K562 (cell line): ENCODE data around the gene PTPN11. TPM values are rescaled to one million over a fixed set of nuclear protein-coding genes. Genes with fewer than 3 reads are reported as not detected.

Experiments used
- CGGBP1 ChIP-seq: fragments of 250-450 bp; sonication (Bioruptor Pico); IDR thresholded peaks from 2 replicates; pipeline ENCODE4 v1.9.0; 2021; ENCODE audit warnings: mild to moderate bottlenecking
- DPF2 ChIP-seq: fragments of 450-650 bp; IDR thresholded peaks from 2 replicates; pipeline ENCODE4 v1.6.1; 2016
- GABPA ChIP-seq: fragments of 200-800 bp; sonication (Bioruptor generic); conservative IDR thresholded peaks from 2 replicates; pipeline ENCODE4 v1.6.1; 2016; ENCODE audit warnings: low read depth, missing genetic modification characterization, missing compliant biosample characterization
- NR4A1 ChIP-seq, 2 experiments: fragments of 250-450 bp in 1 of 2; fragments of 450-650 bp in 1 of 2; sonication (Bioruptor Pico) in 1 of 2; IDR thresholded peaks; 2 replicates each; pipeline versions ENCODE4 v1.4.0 to v1.6.1; 2016 to 2020; ENCODE audit warnings: mild to moderate bottlenecking in 2 of 2, missing compliant biosample characterization in 1 of 2, missing genetic modification characterization in 1 of 2, moderate library complexity in 1 of 2
- PTTG1 ChIP-seq: fragments of 450-650 bp; IDR thresholded peaks from 2 replicates; pipeline ENCODE4 v1.6.1; 2016; ENCODE audit warnings: low read depth, mild to moderate bottlenecking, missing genetic modification characterization, missing compliant biosample characterization
- ZKSCAN1 ChIP-seq: fragments of 150-350 bp; IDR thresholded peaks from 2 replicates; pipeline ENCODE4 v1.6.1; 2016; ENCODE audit warnings: low read depth, low read length
- ZNF445 ChIP-seq: fragments of 250-450 bp; sonication (Bioruptor Pico); IDR thresholded peaks from 2 replicates; pipeline ENCODE4 v1.4.0; 2020; ENCODE audit warnings: low read depth, mild to moderate bottlenecking, moderate library complexity
- polyA plus RNA-seq, 8 experiments: library from polyadenylated mRNA; depleted of rRNA in 4 of 8; stranded (reverse) in 5 of 8; unstranded in 3 of 8; fragments of >200 nt; fragmentation: Nextera tagmentation in 2 of 8; fragmentation: Illumina TruSeq in 1 of 8; extraction: Ambion mirVana in 2 of 8; extraction: Trizol in 1 of 8; gene quantifications; 2 replicates each; pipeline versions ENCODE4 v1.2.1 to v1.2.3, GENCODE V29; 2011 to 2014; ENCODE audit warnings: inconsistent platforms in 1 of 8, missing spikeins in 1 of 8
- total RNA-seq, 7 experiments: library from RNA; depleted of rRNA in 6 of 7; stranded (reverse); fragments of >200 nt in 6 of 7; fragmentation: Illumina TruSeq in 2 of 7; extraction: Trizol in 2 of 7; gene quantifications; 2 replicates each; pipeline versions ENCODE4 v1.2.1 to v1.2.3, GENCODE V29; 2011 to 2021; ENCODE audit warnings: low replicate concordance in 1 of 7
- TF ChIP-seq, protein P1 (sequence below), 2 experiments: fragments of 450-650 bp in 1 of 2; sonication (generic) in 1 of 2; formaldehyde crosslinking in 1 of 2; IDR thresholded peaks; 2 replicates each; pipeline versions ENCODE4 v1.7.1 to v1.9.0; 2016 to 2022; ENCODE audit warnings: inconsistent platforms in 1 of 2, mild to moderate bottlenecking in 1 of 2, missing genetic modification reagents in 1 of 2
- TF ChIP-seq, protein P2 (sequence below): fragments of 250-450 bp; sonication (Bioruptor Pico); IDR thresholded peaks from 2 replicates; pipeline ENCODE4 v1.4.0; 2020
- TF ChIP-seq, protein P3 (sequence below), 2 experiments: fragments of 450-650 bp; IDR thresholded peaks; 2 replicates each; pipeline ENCODE4 v1.6.1; 2018; ENCODE audit warnings: mild to moderate bottlenecking in 2 of 2, low read depth in 1 of 2; ENCODE audit not compliant: partially characterized antibody in 2 of 2

Gene PTPN11
- total and polyA plus RNA-seq, 9 of the 15 experiments (the other 6 are each of a cell fraction or from before 2014, with no cell fraction given) = 22.5 to 126 (median 79.7) TPM

DNA sequence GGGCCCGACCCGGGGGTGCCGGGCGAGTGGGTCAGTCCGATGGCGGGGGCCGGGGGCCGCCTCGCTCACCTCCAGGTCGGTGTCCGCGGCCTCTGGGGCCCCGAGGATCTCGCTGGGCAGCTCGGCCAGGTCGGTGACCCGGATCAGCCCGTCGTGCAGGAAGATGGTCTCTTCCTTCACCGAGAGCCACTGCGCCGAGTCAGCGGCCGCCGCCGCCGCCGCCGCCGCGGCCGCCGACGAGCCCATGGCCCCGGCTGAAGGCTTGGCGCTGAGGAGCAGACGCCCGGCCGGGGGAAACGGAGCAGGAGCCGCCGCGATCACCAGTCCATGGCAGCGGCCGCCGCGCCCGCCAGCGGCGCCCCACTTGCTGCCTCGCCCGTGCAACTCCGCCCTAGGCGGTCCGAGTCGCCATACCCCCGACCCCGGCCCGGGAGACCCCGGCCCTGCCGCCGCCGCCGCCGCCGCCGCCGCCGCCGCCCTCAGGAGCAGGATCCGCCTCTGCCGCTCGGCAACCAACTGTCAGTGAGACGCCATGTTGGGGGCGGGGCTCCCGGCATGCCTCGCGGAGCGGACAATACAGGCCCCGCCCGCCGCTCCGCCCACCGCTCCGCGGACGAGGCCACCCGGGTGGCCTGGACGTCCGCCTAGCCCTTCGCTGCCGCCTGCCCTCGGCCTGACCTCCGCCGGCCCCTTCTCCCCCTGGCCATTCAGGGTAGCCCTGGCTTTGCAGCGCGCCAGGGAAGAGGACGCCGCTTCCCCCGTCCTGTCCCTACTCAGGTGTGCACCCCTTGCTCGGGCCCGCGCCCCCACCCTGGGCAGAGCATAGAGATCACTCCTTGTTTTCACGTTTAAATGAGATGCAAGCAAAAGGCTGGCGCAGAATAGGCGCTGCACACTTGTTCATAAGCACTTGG, 36.6 kb upstream of the PTPN11 start, which contains the start of gene HECTD4 (continued):
- TF ChIP-seq, protein P1, sequence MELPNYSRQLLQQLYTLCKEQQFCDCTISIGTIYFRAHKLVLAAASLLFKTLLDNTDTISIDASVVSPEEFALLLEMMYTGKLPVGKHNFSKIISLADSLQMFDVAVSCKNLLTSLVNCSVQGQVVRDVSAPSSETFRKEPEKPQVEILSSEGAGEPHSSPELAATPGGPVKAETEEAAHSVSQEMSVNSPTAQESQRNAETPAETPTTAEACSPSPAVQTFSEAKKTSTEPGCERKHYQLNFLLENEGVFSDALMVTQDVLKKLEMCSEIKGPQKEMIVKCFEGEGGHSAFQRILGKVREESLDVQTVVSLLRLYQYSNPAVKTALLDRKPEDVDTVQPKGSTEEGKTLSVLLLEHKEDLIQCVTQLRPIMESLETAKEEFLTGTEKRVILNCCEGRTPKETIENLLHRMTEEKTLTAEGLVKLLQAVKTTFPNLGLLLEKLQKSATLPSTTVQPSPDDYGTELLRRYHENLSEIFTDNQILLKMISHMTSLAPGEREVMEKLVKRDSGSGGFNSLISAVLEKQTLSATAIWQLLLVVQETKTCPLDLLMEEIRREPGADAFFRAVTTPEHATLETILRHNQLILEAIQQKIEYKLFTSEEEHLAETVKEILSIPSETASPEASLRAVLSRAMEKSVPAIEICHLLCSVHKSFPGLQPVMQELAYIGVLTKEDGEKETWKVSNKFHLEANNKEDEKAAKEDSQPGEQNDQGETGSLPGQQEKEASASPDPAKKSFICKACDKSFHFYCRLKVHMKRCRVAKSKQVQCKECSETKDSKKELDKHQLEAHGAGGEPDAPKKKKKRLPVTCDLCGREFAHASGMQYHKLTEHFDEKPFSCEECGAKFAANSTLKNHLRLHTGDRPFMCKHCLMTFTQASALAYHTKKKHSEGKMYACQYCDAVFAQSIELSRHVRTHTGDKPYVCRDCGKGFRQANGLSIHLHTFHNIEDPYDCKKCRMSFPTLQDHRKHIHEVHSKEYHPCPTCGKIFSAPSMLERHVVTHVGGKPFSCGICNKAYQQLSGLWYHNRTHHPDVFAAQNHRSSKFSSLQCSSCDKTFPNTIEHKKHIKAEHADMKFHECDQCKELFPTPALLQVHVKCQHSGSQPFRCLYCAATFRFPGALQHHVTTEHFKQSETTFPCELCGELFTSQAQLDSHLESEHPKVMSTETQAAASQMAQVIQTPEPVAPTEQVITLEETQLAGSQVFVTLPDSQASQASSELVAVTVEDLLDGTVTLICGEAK (IDR thresholded peaks at IDR 0.05) = peak; percentile 55
- TF ChIP-seq, protein P1 (CRISPR knock-in tag; IDR thresholded peaks at IDR 0.05) = no peak
- TF ChIP-seq, protein P2, sequence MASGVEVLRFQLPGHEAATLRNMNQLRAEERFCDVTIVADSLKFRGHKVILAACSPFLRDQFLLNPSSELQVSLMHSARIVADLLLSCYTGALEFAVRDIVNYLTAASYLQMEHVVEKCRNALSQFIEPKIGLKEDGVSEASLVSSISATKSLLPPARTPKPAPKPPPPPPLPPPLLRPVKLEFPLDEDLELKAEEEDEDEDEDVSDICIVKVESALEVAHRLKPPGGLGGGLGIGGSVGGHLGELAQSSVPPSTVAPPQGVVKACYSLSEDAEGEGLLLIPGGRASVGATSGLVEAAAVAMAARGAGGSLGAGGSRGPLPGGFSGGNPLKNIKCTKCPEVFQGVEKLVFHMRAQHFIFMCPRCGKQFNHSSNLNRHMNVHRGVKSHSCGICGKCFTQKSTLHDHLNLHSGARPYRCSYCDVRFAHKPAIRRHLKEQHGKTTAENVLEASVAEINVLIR (CRISPR knock-in tag) = no peak
- TF ChIP-seq PTTG1 (tag) (no peak), GABPA (tag) (peak; percentile 16; the same call in 1 of the 2 replicates), DPF2 (no peak), ZKSCAN1 (no peak), ZNF445 (CRISPR knock-in tag) (no peak), NR4A1 (CRISPR knock-in tag; IDR thresholded peaks at IDR 0.05) (no peak), NR4A1 (tag; IDR thresholded peaks at IDR 0.05) (no peak), CGGBP1 (CRISPR knock-in tag) (0 out of 2 replicates have a peak, but pooled peaks have one; percentile 41)
- TF ChIP-seq, protein P3, sequence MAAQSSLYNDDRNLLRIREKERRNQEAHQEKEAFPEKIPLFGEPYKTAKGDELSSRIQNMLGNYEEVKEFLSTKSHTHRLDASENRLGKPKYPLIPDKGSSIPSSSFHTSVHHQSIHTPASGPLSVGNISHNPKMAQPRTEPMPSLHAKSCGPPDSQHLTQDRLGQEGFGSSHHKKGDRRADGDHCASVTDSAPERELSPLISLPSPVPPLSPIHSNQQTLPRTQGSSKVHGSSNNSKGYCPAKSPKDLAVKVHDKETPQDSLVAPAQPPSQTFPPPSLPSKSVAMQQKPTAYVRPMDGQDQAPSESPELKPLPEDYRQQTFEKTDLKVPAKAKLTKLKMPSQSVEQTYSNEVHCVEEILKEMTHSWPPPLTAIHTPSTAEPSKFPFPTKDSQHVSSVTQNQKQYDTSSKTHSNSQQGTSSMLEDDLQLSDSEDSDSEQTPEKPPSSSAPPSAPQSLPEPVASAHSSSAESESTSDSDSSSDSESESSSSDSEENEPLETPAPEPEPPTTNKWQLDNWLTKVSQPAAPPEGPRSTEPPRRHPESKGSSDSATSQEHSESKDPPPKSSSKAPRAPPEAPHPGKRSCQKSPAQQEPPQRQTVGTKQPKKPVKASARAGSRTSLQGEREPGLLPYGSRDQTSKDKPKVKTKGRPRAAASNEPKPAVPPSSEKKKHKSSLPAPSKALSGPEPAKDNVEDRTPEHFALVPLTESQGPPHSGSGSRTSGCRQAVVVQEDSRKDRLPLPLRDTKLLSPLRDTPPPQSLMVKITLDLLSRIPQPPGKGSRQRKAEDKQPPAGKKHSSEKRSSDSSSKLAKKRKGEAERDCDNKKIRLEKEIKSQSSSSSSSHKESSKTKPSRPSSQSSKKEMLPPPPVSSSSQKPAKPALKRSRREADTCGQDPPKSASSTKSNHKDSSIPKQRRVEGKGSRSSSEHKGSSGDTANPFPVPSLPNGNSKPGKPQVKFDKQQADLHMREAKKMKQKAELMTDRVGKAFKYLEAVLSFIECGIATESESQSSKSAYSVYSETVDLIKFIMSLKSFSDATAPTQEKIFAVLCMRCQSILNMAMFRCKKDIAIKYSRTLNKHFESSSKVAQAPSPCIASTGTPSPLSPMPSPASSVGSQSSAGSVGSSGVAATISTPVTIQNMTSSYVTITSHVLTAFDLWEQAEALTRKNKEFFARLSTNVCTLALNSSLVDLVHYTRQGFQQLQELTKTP (IDR thresholded peaks at IDR 0.05; ENCODE audit: low read depth in 1 of 2, partially characterized antibody in 2 of 2) = no peak
